HAP-1 (cell line): ENCODE results near the gene RAB29.

Experiments used
- DNase-seq, 2 experiments: peaks; one replicate each; pipeline ENCODE4 v3.0.0-alpha.2; 2016 to 2020; ENCODE audit warnings: low spot score in 2 of 2
- H3K27me3 ChIP-seq: fragments of 250-450 bp; sonication (Bioruptor Pico); 2 replicates; pipeline ENCODE4 v1.5.1; 2020; ENCODE audit warnings: low read depth, mild to moderate bottlenecking, moderate library complexity
- H3K36me3 ChIP-seq: fragments of 250-450 bp; sonication (Bioruptor Pico); replicated peaks from 2 replicates; pipeline ENCODE4 v1.5.1; 2020; ENCODE audit warnings: mild to moderate bottlenecking
- H3K4me1 ChIP-seq: fragments of 250-450 bp; sonication (Bioruptor Pico); 2 replicates; pipeline ENCODE4 v1.5.1; 2020; ENCODE audit warnings: mild to moderate bottlenecking
- H3K4me3 ChIP-seq: fragments of 250-450 bp; sonication (Bioruptor Pico); 2 replicates; pipeline ENCODE4 v1.5.1; 2020; ENCODE audit warnings: mild to moderate bottlenecking, moderate library complexity
- H3K9me3 ChIP-seq: fragments of 250-450 bp; sonication (Bioruptor Pico); 2 replicates; pipeline ENCODE4 v1.5.1; 2020; ENCODE audit warnings: mild to moderate bottlenecking, moderate library complexity
- in situ Hi-C: fragments of 300-500 bp; cut with MboI; formaldehyde crosslinking; loops from 3 replicates; pipeline ENCODE4 v1.14.3; 2020; ENCODE audit warnings: low sequenced_read_pairs, inconsistent platforms, mixed read lengths

The RAB29 gene

GRCh38 chr1:205787287-205787916 is 12.1 kb upstream of the RAB29 start:
- no peak overlapping the region for H3K4me3 ChIP-seq
- DNase-seq = no peak
- H3K27me3 ChIP-seq = no peaks in the 10 kb centered on the region
- H3K9me3 ChIP-seq = no peaks in the 10 kb centered on the region
- peaks cover 16% of the 10 kb centered on the region for H3K36me3 ChIP-seq
- no peaks in the 10 kb centered on the region for H3K4me1 ChIP-seq
- in situ Hi-C loops = no loop called here

- no peak for DNase-seq
- in situ Hi-C loops = no loop called here
- Histone ChIP-seq H3K36me3 (peaks cover 11% of the 10 kb centered on the region), H3K9me3 (no peaks in the 10 kb centered on the region), H3K4me1 (no peaks in the 10 kb centered on the region), H3K4me3 (no peak overlapping the region), H3K27me3 (no peaks in the 10 kb centered on the region)
These were observed 11.3 kb upstream of the RAB29 start for GRCh38 chr1:205786601-205787000.

- no peak for DNase-seq
- peaks cover 2% of the 10 kb centered on the region; the same call in 1 of the 2 replicates for H3K36me3 ChIP-seq
- H3K9me3 ChIP-seq = no peaks in the 10 kb centered on the region
- no peak overlapping the region for H3K4me3 ChIP-seq
- no peaks in the 10 kb centered on the region for H3K27me3 ChIP-seq
- H3K4me1 ChIP-seq = no peaks in the 10 kb centered on the region
- in situ Hi-C loops = no loop called here
These were observed 10.2 kb upstream of the RAB29 start for GRCh38 chr1:205785446-205785845.

GRCh38 chr1:205783904-205784303 is 8.6 kb upstream of the RAB29 start:
- Histone ChIP-seq H3K4me1 (no peaks in the 10 kb centered on the region), H3K27me3 (no peaks in the 10 kb centered on the region), H3K36me3 (no peaks in the 10 kb centered on the region), H3K4me3 (no peak overlapping the region), H3K9me3 (no peaks in the 10 kb centered on the region)
- in situ Hi-C loops = no loop called here
- DNase-seq = no peak

GRCh38 chr1:205783433-205783795 is 8.1 kb upstream of the RAB29 start:
- Histone ChIP-seq H3K36me3 (no peaks in the 10 kb centered on the region), H3K9me3 (no peaks in the 10 kb centered on the region), H3K27me3 (no peaks in the 10 kb centered on the region), H3K4me3 (no peak overlapping the region), H3K4me1 (no peaks in the 10 kb centered on the region)
- in situ Hi-C loops = no loop called here
- no peak for DNase-seq

GRCh38 chr1:205782627-205783432 is 7.5 kb upstream of the RAB29 start:
- Histone ChIP-seq H3K4me1 (no peaks in the 10 kb centered on the region), H3K9me3 (no peaks in the 10 kb centered on the region), H3K36me3 (no peaks in the 10 kb centered on the region), H3K27me3 (no peaks in the 10 kb centered on the region), H3K4me3 (no peak overlapping the region)
- in situ Hi-C loops = no loop called here
- DNase-seq = no peak

- no peaks in the 10 kb centered on the region for H3K4me1 ChIP-seq
- in situ Hi-C loops = no loop called here
- no peaks in the 10 kb centered on the region for H3K9me3 ChIP-seq
- H3K4me3 ChIP-seq = no peak overlapping the region
- DNase-seq = no peak
- no peaks in the 10 kb centered on the region for H3K36me3 ChIP-seq
- no peaks in the 10 kb centered on the region for H3K27me3 ChIP-seq
These were observed 5.1 kb upstream of the RAB29 start for GRCh38 chr1:205780335-205780734.

- Histone ChIP-seq H3K36me3 (0 out of 2 replicates have a peak, but pooled peaks cover 2% of the 10 kb centered on the region), H3K4me1 (no peaks in the 10 kb centered on the region), H3K4me3 (no peak overlapping the region), H3K9me3 (no peaks in the 10 kb centered on the region), H3K27me3 (no peaks in the 10 kb centered on the region)
- DNase-seq = no peak
- in situ Hi-C loops = no loop called here
These were observed 2.7 kb upstream of the RAB29 start for GRCh38 chr1:205777994-205778393.

- in situ Hi-C loops = no loop called here
These were observed 405 bp upstream of the RAB29 start for GRCh38 chr1:205775717-205776056.

GRCh38 chr1:205774198-205775014 is 876 bp downstream of the RAB29 start:
- Histone ChIP-seq H3K36me3 (0 out of 2 replicates have a peak, but pooled peaks cover 2% of the 10 kb centered on the region), H3K4me1 (no peaks in the 10 kb centered on the region), H3K9me3 (no peaks in the 10 kb centered on the region), H3K27me3 (no peaks in the 10 kb centered on the region), H3K4me3 (peak overlapping the region; percentile 60)
- in situ Hi-C loops = no loop called here
- DNase-seq = peak; percentile 30 to 40

More at GRCh38 chr1:205775717-205776056, 405 bp upstream of the RAB29 start:
- no peaks in the 10 kb centered on the region for H3K9me3 ChIP-seq
- no peaks in the 10 kb centered on the region for H3K27me3 ChIP-seq
- 0 out of 2 replicates have a peak, but pooled peaks cover 2% of the 10 kb centered on the region for H3K36me3 ChIP-seq
- H3K4me3 ChIP-seq = no peak overlapping the region
- no peaks in the 10 kb centered on the region for H3K4me1 ChIP-seq
- DNase-seq = no peak

GRCh38 chr1:205772607-205773032 is 2.7 kb downstream of the RAB29 start:
- 0 out of 2 replicates have a peak, but pooled peaks cover 2% of the 10 kb centered on the region for H3K36me3 ChIP-seq
- no peaks in the 10 kb centered on the region for H3K4me1 ChIP-seq
- no peak for DNase-seq
- no peaks in the 10 kb centered on the region for H3K27me3 ChIP-seq
- H3K9me3 ChIP-seq = no peaks in the 10 kb centered on the region
- no peak overlapping the region for H3K4me3 ChIP-seq
- in situ Hi-C loops = no loop called here

GRCh38 chr1:205770618-205771017 is 4.7 kb downstream of the RAB29 start:
- Histone ChIP-seq H3K4me1 (no peaks in the 10 kb centered on the region), H3K4me3 (no peak overlapping the region)
- in situ Hi-C loops = no loop called here

GRCh38 chr1:205769641-205770365 is 5.5 kb downstream of the RAB29 start:
- 0 out of 2 replicates have a peak, but pooled peaks cover 2% of the 10 kb centered on the region for H3K36me3 ChIP-seq
- no peaks in the 10 kb centered on the region for H3K27me3 ChIP-seq
- in situ Hi-C loops = no loop called here
- no peaks in the 10 kb centered on the region for H3K9me3 ChIP-seq
- H3K4me3 ChIP-seq = no peak overlapping the region
- H3K4me1 ChIP-seq = no peaks in the 10 kb centered on the region
- no peak for DNase-seq

More at GRCh38 chr1:205770618-205771017, 4.7 kb downstream of the RAB29 start:
- Histone ChIP-seq H3K36me3 (0 out of 2 replicates have a peak, but pooled peaks cover 2% of the 10 kb centered on the region), H3K27me3 (no peaks in the 10 kb centered on the region), H3K9me3 (no peaks in the 10 kb centered on the region)
- DNase-seq = no peak
